Fibroblast of villous mesenchyme (primary cell): ENCODE results near the gene GOSR2. TPM values are rescaled to one million over a fixed set of nuclear protein-coding genes. Genes with fewer than 3 reads are reported as not detected.

ENCODE experiments used
- DNase-seq: peaks from one replicate; pipeline ENCODE4 v3.0.0-alpha.2; 2010; ENCODE audit warnings: low read depth
- H3K4me3 ChIP-seq: 2 replicates; pipeline ENCODE4 v1.5.1; 2011; ENCODE audit warnings: low read depth, mild to moderate bottlenecking, low read length
- CTCF ChIP-seq: IDR thresholded peaks from 2 replicates; pipeline ENCODE4 v1.5.1; 2012; ENCODE audit warnings: low read depth, mild to moderate bottlenecking, low read length; ENCODE audit not compliant: insufficient read depth
- total RNA-seq: library from RNA; depleted of rRNA; stranded (reverse); fragments of >200 nt; gene quantifications from 2 replicates; pipeline ENCODE4 v1.2.3, GENCODE V29; 2012

Gene GOSR2
- total RNA-seq, 1 donor = 65.6 TPM

GRCh38 chr17:46977750-46978488, 55.0 kb downstream of the GOSR2 start:
- TF ChIP-seq CTCF = no peak
- no peak for DNase-seq
- no peak overlapping the region for H3K4me3 ChIP-seq

DNA sequence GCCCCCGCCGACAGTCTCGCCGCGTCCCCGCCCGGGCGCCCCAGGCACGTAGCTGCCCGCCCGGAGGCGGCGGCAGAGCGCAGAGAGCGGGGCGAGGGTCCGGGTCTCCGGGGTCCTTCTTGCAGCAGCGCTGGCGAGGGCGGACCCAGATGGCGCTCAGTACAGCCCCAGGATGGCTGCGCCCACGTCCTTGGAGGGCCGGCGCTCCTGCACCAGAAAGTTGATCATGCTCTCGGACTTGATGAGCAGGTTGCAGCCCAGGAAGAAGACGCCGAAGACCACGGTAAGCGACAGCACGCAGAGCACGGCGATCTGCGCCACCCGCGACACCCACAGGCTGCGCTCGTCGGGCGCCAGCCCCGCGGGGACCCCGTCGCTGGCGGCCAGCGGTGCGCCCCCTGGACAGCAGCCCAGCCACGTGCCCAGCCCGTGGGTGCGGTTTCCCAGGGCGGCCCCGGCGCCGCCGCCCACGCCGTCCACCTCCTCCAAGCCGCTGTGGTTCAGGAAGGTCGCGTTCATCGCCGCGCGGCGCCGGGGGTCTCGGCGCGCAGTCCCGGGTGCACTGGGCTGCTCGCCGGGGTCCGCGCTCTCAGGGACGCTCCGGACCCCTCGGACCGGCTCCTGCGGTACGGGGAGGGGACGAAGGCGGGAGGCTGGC, 55.7 kb downstream of the GOSR2 start:
- DNase-seq = no peak
- H3K4me3 ChIP-seq = peak overlapping the region; percentile 45
- TF ChIP-seq CTCF = no peak

GRCh38 chr17:46979147-46979863, 56.3 kb downstream of the GOSR2 start, which contains the start of gene RPRML:
Gene RPRML (minus strand): TSS chr17:46979253. CDS start chr17:46979007, 246 bp downstream.
- no peak for TF ChIP-seq CTCF
- DNase-seq = peak; percentile 10
- peak within 1 kb of the TSS; percentile 45 for H3K4me3 ChIP-seq

DNA sequence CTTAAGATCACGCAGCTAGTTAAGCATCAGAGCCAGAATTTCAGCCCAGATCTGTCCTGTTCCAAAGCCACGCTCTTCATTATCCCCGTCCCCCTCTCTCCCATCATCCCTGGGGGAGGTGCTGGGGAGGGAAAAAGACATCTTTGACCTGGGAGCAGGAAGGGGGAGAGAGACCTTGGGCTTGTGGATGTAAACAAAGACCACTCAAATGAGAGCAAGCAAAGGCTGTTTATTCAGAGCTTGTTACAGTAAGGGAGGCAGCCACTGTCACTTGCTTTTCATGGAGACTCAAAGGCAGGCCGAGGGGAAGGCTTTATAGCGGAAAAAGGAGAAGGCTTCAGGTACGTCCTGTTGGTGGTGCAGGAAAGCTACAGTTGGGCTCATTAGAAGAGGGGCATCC, 59.6 kb downstream of the GOSR2 start:
- H3K4me3 ChIP-seq = no peak overlapping the region
- no peak for DNase-seq
- TF ChIP-seq CTCF = no peak

GRCh38 chr17:46983782-46984181, 60.8 kb downstream of the GOSR2 start:
- TF ChIP-seq CTCF = no peak
- no peak overlapping the region for H3K4me3 ChIP-seq
- DNase-seq = no peak

GRCh38 chr17:46984341-46984740, 61.4 kb downstream of the GOSR2 start:
- TF ChIP-seq CTCF = no peak
- no peak for DNase-seq
- H3K4me3 ChIP-seq = no peak overlapping the region
